Fibroblast of lung (primary cell): ENCODE results near the gene EXPH5. TPM values are rescaled to one million over a fixed set of nuclear protein-coding genes. Genes with fewer than 3 reads are reported as not detected.
"Not testable (repeated sequence)": the region's sequence is repeated elsewhere in the genome, so short reads cannot be mapped to it uniquely, and the experiment has no call there.

Experiments used
- DNase-seq, 2 donors: peaks; one replicate each; pipeline versions ENCODE4 v3.0.0 to v3.0.0-alpha.2; 2010; ENCODE audit warnings: low read depth in 2 of 2
- H2AFZ ChIP-seq: 2 replicates; pipeline ENCODE4 v1.5.1; 2012; ENCODE audit warnings: low read length, control low read depth, inconsistent platforms
- H3K27ac ChIP-seq: 2 replicates; pipeline ENCODE4 v1.5.1; 2011; ENCODE audit warnings: low read length, control low read depth; ENCODE audit not compliant: insufficient read depth
- H3K27me3 ChIP-seq: 2 replicates; pipeline ENCODE4 v1.5.1; 2011; ENCODE audit warnings: mild to moderate bottlenecking, low read length; ENCODE audit not compliant: control insufficient read depth, insufficient read depth
- H3K36me3 ChIP-seq: 2 replicates; pipeline ENCODE4 v1.5.1; 2011; ENCODE audit warnings: low read length; ENCODE audit not compliant: control insufficient read depth, insufficient read depth
- H3K4me1 ChIP-seq: 2 replicates; pipeline ENCODE4 v1.5.1; 2011; ENCODE audit warnings: low read length; ENCODE audit not compliant: control insufficient read depth, insufficient read depth; ENCODE audit errors: extremely low read depth
- H3K4me2 ChIP-seq: 2 replicates; pipeline ENCODE4 v1.5.1; 2011; ENCODE audit warnings: low read length, control low read depth; ENCODE audit not compliant: insufficient read depth; ENCODE audit errors: extremely low read depth
- H3K4me3 ChIP-seq, 4 experiments: fragments of 200-600 bp in 1 of 4; sonication (generic) in 1 of 4; replicated peaks in 1 of 4; 2 replicates each; pipeline ENCODE4 v1.5.1; 2011 to 2016; ENCODE audit warnings: low read length in 4 of 4, low read depth in 3 of 4, mild to moderate bottlenecking in 3 of 4, control low read depth in 2 of 4, inconsistent platforms in 1 of 4, mixed read lengths in 1 of 4; ENCODE audit not compliant: insufficient read depth in 1 of 4; ENCODE audit errors: control extremely low read depth in 1 of 4
- H3K79me2 ChIP-seq: 2 replicates; pipeline ENCODE4 v1.5.1; 2012; ENCODE audit warnings: mild to moderate bottlenecking, low read length, inconsistent platforms; ENCODE audit not compliant: control insufficient read depth, insufficient read depth
- H3K9ac ChIP-seq: 2 replicates; pipeline ENCODE4 v1.5.1; 2011; ENCODE audit warnings: mild to moderate bottlenecking, low read length, control low read depth; ENCODE audit not compliant: insufficient read depth
- H3K9me3 ChIP-seq: 2 replicates; pipeline ENCODE4 v1.5.1; 2012; ENCODE audit warnings: low read depth, low read length; ENCODE audit not compliant: control insufficient read depth, insufficient read depth
- H4K20me1 ChIP-seq: 2 replicates; pipeline ENCODE4 v1.5.1; 2011; ENCODE audit warnings: low read length; ENCODE audit not compliant: control insufficient read depth, insufficient read depth; ENCODE audit errors: extremely low read depth
- EZH2 ChIP-seq: IDR thresholded peaks from 2 replicates; pipeline ENCODE4 v1.5.1; 2012; ENCODE audit warnings: low read length, control low read depth, mild to moderate bottlenecking; ENCODE audit errors: missing control alignments
- polyA plus RNA-seq, 2 donors: library from polyadenylated mRNA; depleted of rRNA in 1 of 2; stranded (reverse) in 1 of 2; unstranded in 1 of 2; fragments of >200 nt; gene quantifications; 2 replicates each; pipeline ENCODE4 v1.2.1, GENCODE V29; 2011 to 2012; ENCODE audit warnings: missing spikeins in 1 of 2
- total RNA-seq: library from RNA; depleted of rRNA; stranded (reverse); fragments of >200 nt; gene quantifications from 2 replicates; pipeline ENCODE4 v1.2.1, GENCODE V29; 2014
- TF ChIP-seq, protein P1 (sequence below), 2 donors: IDR thresholded peaks in 1 of 2; conservative IDR thresholded peaks in 1 of 2; 1 replicate in 1 of 2; 2 replicates in 1 of 2; pipeline ENCODE4 v1.5.1; 2011 to 2012; ENCODE audit warnings: low read length in 2 of 2, control low read depth in 1 of 2, inconsistent platforms in 1 of 2, low read depth in 1 of 2, mild to moderate bottlenecking in 1 of 2

EXPH5 gene
- total and polyA plus RNA-seq, 2 donors (not counting 1 experiment from before 2014, with no cell fraction given) = 2.9 to 11.2 TPM

DNA sequence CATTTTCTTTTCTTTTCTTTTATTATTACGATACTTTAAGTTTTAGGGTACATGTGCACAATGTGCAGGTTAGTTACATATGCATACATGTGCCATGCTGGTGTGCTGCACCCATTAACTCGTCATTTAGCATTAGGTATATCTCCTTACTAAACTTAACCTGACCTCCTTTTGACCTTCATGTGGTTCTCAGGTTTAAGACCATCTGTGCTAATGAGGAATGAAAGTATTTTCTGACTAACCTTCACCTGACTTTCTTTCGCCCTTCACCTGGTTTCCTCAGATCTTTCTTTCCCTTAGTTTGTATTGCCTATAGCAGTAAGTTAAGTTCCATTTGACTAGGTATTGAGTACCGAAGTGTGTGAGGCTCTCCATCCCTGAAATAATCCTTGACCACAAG, 6.5 kb downstream of the EXPH5 start:
- no peaks in the 10 kb centered on the region for H4K20me1 ChIP-seq
- no peaks in the 10 kb centered on the region for H3K27me3 ChIP-seq
- no peak overlapping the region for H3K4me2 ChIP-seq
- no peak overlapping the region for H3K4me3 ChIP-seq
- H3K9me3 ChIP-seq = no peaks in the 10 kb centered on the region
- no peaks in the 10 kb centered on the region for H3K79me2 ChIP-seq
- no peak for DNase-seq
- H2AFZ ChIP-seq = no peak overlapping the region
- no peak overlapping the region for H3K9ac ChIP-seq
- no peaks in the 10 kb centered on the region for H3K4me1 ChIP-seq
- H3K36me3 ChIP-seq = no peaks in the 10 kb centered on the region
- TF ChIP-seq EZH2 = no peak
- H3K27ac ChIP-seq = no peak overlapping the region

- Histone ChIP-seq H3K9me3 (no peaks in the 10 kb centered on the region), H3K9ac (no peak overlapping the region), H3K79me2 (no peaks in the 10 kb centered on the region), H2AFZ (no peak overlapping the region), H4K20me1 (no peaks in the 10 kb centered on the region), H3K4me2 (no peak overlapping the region), H3K4me3 (no peak overlapping the region), H3K27ac (no peak overlapping the region), H3K4me1 (no peaks in the 10 kb centered on the region), H3K27me3 (no peaks in the 10 kb centered on the region), H3K36me3 (no peaks in the 10 kb centered on the region)
- no peak for TF ChIP-seq EZH2
- TF ChIP-seq, protein P1, sequence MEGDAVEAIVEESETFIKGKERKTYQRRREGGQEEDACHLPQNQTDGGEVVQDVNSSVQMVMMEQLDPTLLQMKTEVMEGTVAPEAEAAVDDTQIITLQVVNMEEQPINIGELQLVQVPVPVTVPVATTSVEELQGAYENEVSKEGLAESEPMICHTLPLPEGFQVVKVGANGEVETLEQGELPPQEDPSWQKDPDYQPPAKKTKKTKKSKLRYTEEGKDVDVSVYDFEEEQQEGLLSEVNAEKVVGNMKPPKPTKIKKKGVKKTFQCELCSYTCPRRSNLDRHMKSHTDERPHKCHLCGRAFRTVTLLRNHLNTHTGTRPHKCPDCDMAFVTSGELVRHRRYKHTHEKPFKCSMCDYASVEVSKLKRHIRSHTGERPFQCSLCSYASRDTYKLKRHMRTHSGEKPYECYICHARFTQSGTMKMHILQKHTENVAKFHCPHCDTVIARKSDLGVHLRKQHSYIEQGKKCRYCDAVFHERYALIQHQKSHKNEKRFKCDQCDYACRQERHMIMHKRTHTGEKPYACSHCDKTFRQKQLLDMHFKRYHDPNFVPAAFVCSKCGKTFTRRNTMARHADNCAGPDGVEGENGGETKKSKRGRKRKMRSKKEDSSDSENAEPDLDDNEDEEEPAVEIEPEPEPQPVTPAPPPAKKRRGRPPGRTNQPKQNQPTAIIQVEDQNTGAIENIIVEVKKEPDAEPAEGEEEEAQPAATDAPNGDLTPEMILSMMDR (conservative IDR thresholded peaks at IDR 0.05 in 1 of 2, IDR thresholded peaks at IDR 0.05 in 1 of 2; ENCODE audit: low read depth in 1 of 2, low read length in 2 of 2) = no peak
- no peak for DNase-seq
Measured at GRCh38 chr11:108586600-108586999, 7.0 kb downstream of the EXPH5 start.

DNA sequence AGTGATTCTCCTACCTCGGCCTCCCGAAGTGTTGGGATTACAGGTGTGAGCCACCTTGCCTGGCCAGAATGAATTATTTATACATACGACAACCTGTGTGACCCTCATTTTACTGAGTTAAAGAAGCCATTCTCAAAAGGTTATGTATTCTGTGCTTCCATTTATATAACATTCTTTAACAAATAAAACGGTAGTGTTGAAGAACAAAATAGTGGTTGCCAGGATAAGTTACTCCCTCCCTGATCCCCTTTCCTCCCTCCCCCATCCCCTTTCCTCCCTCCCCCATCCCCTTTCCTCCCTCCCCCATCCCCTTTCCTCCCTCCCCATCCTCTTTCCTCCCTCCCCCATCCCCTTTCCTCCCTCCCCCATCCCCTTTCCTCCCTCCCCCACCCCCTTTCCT, 7.4 kb downstream of the EXPH5 start:
- not testable (repeated sequence) for H3K9ac ChIP-seq, H2AFZ ChIP-seq, H3K27ac ChIP-seq, H4K20me1 ChIP-seq, DNase-seq, H3K4me3 ChIP-seq, H3K36me3 ChIP-seq, H3K4me1 ChIP-seq, H3K9me3 ChIP-seq, H3K27me3 ChIP-seq, H3K4me2 ChIP-seq, H3K79me2 ChIP-seq

DNA sequence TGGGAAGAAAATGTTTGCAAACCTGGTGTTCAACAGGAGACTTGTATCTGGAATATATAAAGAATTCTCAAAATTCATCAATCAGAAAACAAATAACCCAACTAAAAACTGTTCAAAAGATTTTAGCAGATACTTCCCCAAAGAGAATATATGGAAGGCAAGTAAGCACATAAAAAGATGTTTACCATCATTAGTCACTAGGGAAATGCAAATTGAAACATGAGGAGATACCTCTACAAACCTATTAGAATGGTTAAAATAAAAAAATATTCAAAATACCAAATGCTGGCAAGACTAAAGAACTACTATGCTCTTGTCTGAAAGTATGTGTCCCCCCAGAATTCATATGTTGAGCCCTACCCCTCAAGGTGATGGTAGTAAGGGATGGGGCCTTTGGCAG, 8.6 kb downstream of the EXPH5 start:
- Histone ChIP-seq H3K4me3 (no peak overlapping the region), H3K36me3 (no peaks in the 10 kb centered on the region), H3K27me3 (no peaks in the 10 kb centered on the region), H3K4me2 (no peak overlapping the region), H3K79me2 (no peaks in the 10 kb centered on the region), H3K9ac (no peak overlapping the region), H2AFZ (no peak overlapping the region), H4K20me1 (no peaks in the 10 kb centered on the region), H3K27ac (no peak overlapping the region), H3K9me3 (no peaks in the 10 kb centered on the region), H3K4me1 (no peaks in the 10 kb centered on the region)
- DNase-seq = no peak
- no peak for TF ChIP-seq EZH2
- TF ChIP-seq, protein P1 (conservative IDR thresholded peaks at IDR 0.05 in 1 of 2, IDR thresholded peaks at IDR 0.05 in 1 of 2; ENCODE audit: low read depth in 1 of 2, low read length in 2 of 2) = no peak
